HepG2 (cell line): ENCODE data around the gene DNAJB12. TPM values are rescaled to one million over a fixed set of nuclear protein-coding genes. Genes with fewer than 3 reads are reported as not detected.

Experiments
- BRD4 ChIP-seq: sonication (generic); formaldehyde crosslinking; IDR thresholded peaks from 2 replicates; pipeline ENCODE4 v1.4.0; 2020; ENCODE audit warnings: missing genetic modification reagents
- CBX2 ChIP-seq, 2 experiments: fragments of 200-600 bp in 1 of 2; sonication (generic); formaldehyde crosslinking in 1 of 2; IDR thresholded peaks; 2 replicates each; pipeline versions ENCODE4 v1.7.0 to v1.8.1; 2018 to 2022; ENCODE audit warnings: low read depth in 2 of 2, low read length in 1 of 2, mild to moderate bottlenecking in 1 of 2, missing genetic modification reagents in 1 of 2
- CCAR2 ChIP-seq: fragments of 200-400 bp; formaldehyde crosslinking; optimal IDR thresholded peaks from 2 replicates; pipeline ENCODE3; 2018; ENCODE audit warnings: low read depth, mild to moderate bottlenecking, low read length, moderate library complexity
- DNMT3B ChIP-seq: conservative IDR thresholded peaks from 2 replicates; pipeline ENCODE4 v1.6.1; 2016; ENCODE audit warnings: missing biosample characterization, control low read depth
- DZIP1 ChIP-seq: sonication (generic); formaldehyde crosslinking; IDR thresholded peaks from 2 replicates; pipeline ENCODE4 v1.5.0; 2020; ENCODE audit warnings: mild to moderate bottlenecking, missing genetic modification reagents
- ERF ChIP-seq: IDR thresholded peaks from 2 replicates; pipeline ENCODE4 v1.6.1; 2018; ENCODE audit warnings: missing biosample characterization, missing genetic modification reagents
- FOXC1 ChIP-seq: sonication (generic); formaldehyde crosslinking; IDR thresholded peaks from 2 replicates; pipeline ENCODE4 v1.8.0; 2022; ENCODE audit warnings: mild to moderate bottlenecking, missing genetic modification reagents, borderline replicate concordance
- KLF13 ChIP-seq: sonication (generic); formaldehyde crosslinking; IDR thresholded peaks from 2 replicates; pipeline ENCODE4 v1.4.0; 2020; ENCODE audit warnings: mild to moderate bottlenecking, missing genetic modification reagents
- KLF15 ChIP-seq: sonication (generic); formaldehyde crosslinking; IDR thresholded peaks from 2 replicates; pipeline ENCODE4 v1.8.1; 2023; ENCODE audit warnings: borderline replicate concordance, mild to moderate bottlenecking, inconsistent platforms, missing genetic modification reagents, mixed read lengths
- NFRKB ChIP-seq: fragments of 450-650 bp; IDR thresholded peaks from 2 replicates; pipeline ENCODE4 v1.6.1; 2017
- RCOR2 ChIP-seq: IDR thresholded peaks from 2 replicates; pipeline ENCODE4 v1.6.1; 2016; ENCODE audit warnings: missing biosample characterization, missing genetic modification reagents
- ZBTB37 ChIP-seq: sonication (generic); formaldehyde crosslinking; IDR thresholded peaks from 2 replicates; pipeline ENCODE4 v1.4.0; 2020; ENCODE audit warnings: mild to moderate bottlenecking, missing genetic modification reagents
- ZFX ChIP-seq: sonication (generic); formaldehyde crosslinking; IDR thresholded peaks from 2 replicates; pipeline ENCODE4 v1.4.0; 2020; ENCODE audit warnings: mild to moderate bottlenecking, low read depth, missing genetic modification reagents, moderate library complexity
- ZNF510 ChIP-seq: sonication (generic); formaldehyde crosslinking; IDR thresholded peaks from 2 replicates; pipeline ENCODE4 v1.4.0; 2020; ENCODE audit warnings: low read depth, mild to moderate bottlenecking, missing genetic modification reagents
- ZNF577 ChIP-seq: sonication (generic); formaldehyde crosslinking; IDR thresholded peaks from 2 replicates; pipeline ENCODE4 v1.4.0; 2020; ENCODE audit warnings: mild to moderate bottlenecking, low read depth, missing genetic modification reagents, borderline replicate concordance
- ZNF605 ChIP-seq: sonication (generic); formaldehyde crosslinking; IDR thresholded peaks from 2 replicates; pipeline ENCODE4 v1.8.0; 2022; ENCODE audit warnings: mild to moderate bottlenecking, missing genetic modification reagents
- ZNF687 ChIP-seq: sonication (generic); formaldehyde crosslinking; IDR thresholded peaks from 2 replicates; pipeline ENCODE4 v1.5.1; 2020; ENCODE audit warnings: mild to moderate bottlenecking, missing genetic modification reagents, moderate library complexity
- ZNF781 ChIP-seq: sonication (generic); formaldehyde crosslinking; IDR thresholded peaks from 2 replicates; pipeline ENCODE4 v1.5.1; 2020; ENCODE audit warnings: borderline replicate concordance, mild to moderate bottlenecking, missing genetic modification reagents; ENCODE audit errors: not compliant biosample characterization
- ZXDC ChIP-seq: sonication (generic); formaldehyde crosslinking; IDR thresholded peaks from 2 replicates; pipeline ENCODE4 v1.5.0; 2020; ENCODE audit warnings: mild to moderate bottlenecking, missing genetic modification reagents
- polyA plus RNA-seq, 8 experiments: library from polyadenylated mRNA; depleted of rRNA in 3 of 8; stranded (reverse) in 7 of 8; unstranded in 1 of 8; fragments of >200 nt; fragmentation: Illumina TruSeq in 4 of 8; extraction: Trizol in 4 of 8; gene quantifications; 2 replicates each; pipeline versions ENCODE4 v1.2.1 to v1.2.3, GENCODE V29; 2011 to 2016; ENCODE audit warnings: low read depth in 4 of 8, missing spikeins in 1 of 8, mixed read lengths in 1 of 8; ENCODE audit not compliant: insufficient read depth in 1 of 8
- total RNA-seq, 5 experiments: library from RNA; depleted of rRNA; stranded (reverse); fragments of >200 nt; fragmentation: Illumina TruSeq; extraction: Trizol; gene quantifications; 2 replicates each; pipeline ENCODE4 v1.2.3, GENCODE V29; 2016; ENCODE audit warnings: low read depth in 1 of 5

The DNAJB12 gene
- total and polyA plus RNA-seq, 2 of the 13 experiments (the other 11 are each of a cell fraction or from before 2014, with no cell fraction given) = 10.8 to 18.2 TPM

- 0 out of 2 replicates have a peak, but pooled peaks have one; percentile 14 for TF ChIP-seq ZXDC
- no peak for TF ChIP-seq DNMT3B (CRISPR knock-in tag)
- 0 out of 2 replicates have a peak, but pooled peaks have one; percentile 9 for TF ChIP-seq ZNF510 (CRISPR knock-in tag)
- no peak for TF ChIP-seq BRD4 (CRISPR knock-in tag)
- TF ChIP-seq ERF (CRISPR knock-in tag) = no peak
- TF ChIP-seq ZNF687 (CRISPR knock-in tag) = no peak; the same call in 1 of the 2 replicates
- TF ChIP-seq CCAR2 = no peak
- TF ChIP-seq ZNF781 (CRISPR knock-in tag) = no peak
- no peak for TF ChIP-seq ZNF577
- no peak for TF ChIP-seq CBX2 (IDR thresholded peaks at IDR 0.05; ENCODE audit: low read depth, low read length)
- TF ChIP-seq CBX2 (CRISPR knock-in tag; IDR thresholded peaks at IDR 0.05; ENCODE audit: low read depth) = no peak
- no peak for TF ChIP-seq NFRKB
- 0 out of 2 replicates have a peak, but pooled peaks have one; percentile 65 for TF ChIP-seq ZFX
- 0 out of 2 replicates have a peak, but pooled peaks have one; percentile 7 for TF ChIP-seq FOXC1 (CRISPR knock-in tag)
- TF ChIP-seq ZNF605 = peak; percentile 79
- TF ChIP-seq DZIP1 (CRISPR knock-in tag) = 0 out of 2 replicates have a peak, but pooled peaks have one; percentile 45
- no peak for TF ChIP-seq ZBTB37 (CRISPR knock-in tag)
- TF ChIP-seq RCOR2 = no peak
- no peak for TF ChIP-seq KLF13 (CRISPR knock-in tag)
- no peak for TF ChIP-seq KLF15 (CRISPR knock-in tag)
These were observed 759 bp downstream of the DNAJB12 start (continued) for GRCh38 chr10:72353965-72354355.
